Measurements from ENCODE around the gene RNF150.
"Not testable (repeated sequence)": the region's sequence is repeated elsewhere in the genome, so short reads cannot be mapped to it uniquely, and the experiment has no call there.

The RNF150 gene

GRCh38 chr4:141054446-141054845 lies 78.8 kb downstream of the RNF150 start:
- Histone ChIP-seq H3K9ac (ENCODE audit: low read length) (no peak overlapping the region), H3K36me3 (replicated peaks; ENCODE audit: low read depth, low read length) (no peaks in the 10 kb centered on the region), H3K79me2 (ENCODE audit: low read length) (no peaks in the 10 kb centered on the region), H2AFZ (ENCODE audit: low read depth, low read length) (no peak overlapping the region), H3K4me3 (ENCODE audit: low read length) (no peak overlapping the region), H4K20me1 (ENCODE audit: insufficient read depth, low read length) (no peaks in the 10 kb centered on the region), H3K27me3 (ENCODE audit: low read depth, low read length) (no peaks in the 10 kb centered on the region), H3K27ac (ENCODE audit: low read length) (no peak overlapping the region), H3K4me1 (ENCODE audit: low read length) (no peaks in the 10 kb centered on the region), H3K9me3 (ENCODE audit: insufficient read depth, low read length) (peaks cover 2% of the 10 kb centered on the region), H3K4me2 (ENCODE audit: low read length) (no peak overlapping the region)
- TF ChIP-seq EZH2phosphoT487 (IDR thresholded peaks at IDR 0.05; ENCODE audit: low read depth), result no peak
- no peak for TF ChIP-seq CTCF (IDR thresholded peaks at IDR 0.05; ENCODE audit: low read depth, low read length)

- not testable (repeated sequence) for H2AFZ ChIP-seq (ENCODE audit: low read depth, low read length); H3K4me3 ChIP-seq (ENCODE audit: low read length); H3K4me2 ChIP-seq (ENCODE audit: low read length); H3K79me2 ChIP-seq (ENCODE audit: low read length); H3K36me3 ChIP-seq (replicated peaks; ENCODE audit: low read depth, low read length); H3K27ac ChIP-seq (ENCODE audit: low read length); H4K20me1 ChIP-seq (ENCODE audit: insufficient read depth, low read length); H3K9ac ChIP-seq (ENCODE audit: low read length); H3K27me3 ChIP-seq (ENCODE audit: low read depth, low read length); H3K4me1 ChIP-seq (ENCODE audit: low read length); H3K9me3 ChIP-seq (ENCODE audit: insufficient read depth, low read length)
Measured at GRCh38 chr4:141050999-141051398, 82.3 kb downstream of the RNF150 start.

GRCh38 chr4:141047228-141047884 lies 85.9 kb downstream of the RNF150 start:
- Histone ChIP-seq H4K20me1 (ENCODE audit: insufficient read depth, low read length) (no peaks in the 10 kb centered on the region), H3K4me3 (ENCODE audit: low read length) (no peak overlapping the region), H3K9ac (ENCODE audit: low read length) (no peak overlapping the region), H3K4me2 (ENCODE audit: low read length) (no peak overlapping the region), H3K79me2 (ENCODE audit: low read length) (no peaks in the 10 kb centered on the region), H3K9me3 (ENCODE audit: insufficient read depth, low read length) (peaks cover 5% of the 10 kb centered on the region; the same call in 1 of the 2 replicates), H3K27me3 (ENCODE audit: low read depth, low read length) (no peaks in the 10 kb centered on the region), H3K27ac (ENCODE audit: low read length) (no peak overlapping the region), H3K4me1 (ENCODE audit: low read length) (no peaks in the 10 kb centered on the region), H3K36me3 (replicated peaks; ENCODE audit: low read depth, low read length) (no peaks in the 10 kb centered on the region), H2AFZ (ENCODE audit: low read depth, low read length) (no peak overlapping the region)
- TF ChIP-seq CTCF (IDR thresholded peaks at IDR 0.05; ENCODE audit: low read depth, low read length) (no peak), EZH2phosphoT487 (IDR thresholded peaks at IDR 0.05; ENCODE audit: low read depth) (no peak)

- no peaks in the 10 kb centered on the region for H3K36me3 ChIP-seq (replicated peaks; ENCODE audit: low read depth, low read length)
- H4K20me1 ChIP-seq (ENCODE audit: insufficient read depth, low read length), result no peaks in the 10 kb centered on the region
- H3K4me1 ChIP-seq (ENCODE audit: low read length), result no peaks in the 10 kb centered on the region
- no peak overlapping the region for H3K4me2 ChIP-seq (ENCODE audit: low read length)
- TF ChIP-seq CTCF (IDR thresholded peaks at IDR 0.05; ENCODE audit: low read depth, low read length) (no peak), EZH2phosphoT487 (IDR thresholded peaks at IDR 0.05; ENCODE audit: low read depth) (no peak)
- H2AFZ ChIP-seq (ENCODE audit: low read depth, low read length), result no peak overlapping the region
- H3K4me3 ChIP-seq (ENCODE audit: low read length), result no peak overlapping the region
- H3K9me3 ChIP-seq (ENCODE audit: insufficient read depth, low read length), result peaks cover 5% of the 10 kb centered on the region; the same call in 1 of the 2 replicates
- no peaks in the 10 kb centered on the region for H3K27me3 ChIP-seq (ENCODE audit: low read depth, low read length)
- no peak overlapping the region for H3K27ac ChIP-seq (ENCODE audit: low read length)
- no peaks in the 10 kb centered on the region for H3K79me2 ChIP-seq (ENCODE audit: low read length)
- H3K9ac ChIP-seq (ENCODE audit: low read length), result no peak overlapping the region
Measured at GRCh38 chr4:141046255-141046654, 87.0 kb downstream of the RNF150 start.

Measured in OCI-LY3 (cell line).